22Rv1 (cell line): ENCODE data around the gene IMP4.

Experiments used
- H3K27ac ChIP-seq: fragments of 450-650 bp; 2 replicates; pipeline ENCODE4 v1.5.1; 2017
- CTCF ChIP-seq: fragments of 450-650 bp; IDR thresholded peaks from 2 replicates; pipeline ENCODE4 v1.5.1; 2017; ENCODE audit warnings: mild to moderate bottlenecking
- ZFX ChIP-seq: fragments of 450-650 bp; IDR thresholded peaks from 2 replicates; pipeline ENCODE4 v1.6.1; 2017; ENCODE audit warnings: antibody characterized with exemption, borderline replicate concordance

IMP4 gene

GRCh38 chr2:130369311-130369964, 26.7 kb downstream of the IMP4 start:
- TF ChIP-seq ZFX (no peak), CTCF (no peak)

GRCh38 chr2:130369965-130370341, 27.3 kb downstream of the IMP4 start:
- TF ChIP-seq CTCF (no peak), ZFX (no peak)
- H3K27ac ChIP-seq = peak overlapping the region; percentile 84

More at GRCh38 chr2:130369311-130369964, 26.7 kb downstream of the IMP4 start:
- H3K27ac ChIP-seq = peak overlapping the region; percentile 84

GRCh38 chr2:130370490-130370889, 27.8 kb downstream of the IMP4 start:
- peak overlapping the region; percentile 84 for H3K27ac ChIP-seq
- TF ChIP-seq ZFX (no peak), CTCF (no peak)

- peak overlapping the region; percentile 84 for H3K27ac ChIP-seq
- TF ChIP-seq ZFX = no peak
- no peak for TF ChIP-seq CTCF
These were observed 29.0 kb downstream of the IMP4 start for GRCh38 chr2:130371723-130372054.

GRCh38 chr2:130372055-130372832, 29.5 kb downstream of the IMP4 start:
- peak overlapping the region; percentile 84 for H3K27ac ChIP-seq
- no peak for TF ChIP-seq ZFX
- TF ChIP-seq CTCF = peak; percentile 76

- H3K27ac ChIP-seq = peak overlapping the region; percentile 84
- TF ChIP-seq CTCF = peak; percentile 29; the same call in 1 of the 2 replicates
- TF ChIP-seq ZFX = no peak
These were observed 30.4 kb downstream of the IMP4 start for GRCh38 chr2:130372833-130373807.
